ENCODE measurements around the gene LHPP.

The LHPP gene

DNA sequence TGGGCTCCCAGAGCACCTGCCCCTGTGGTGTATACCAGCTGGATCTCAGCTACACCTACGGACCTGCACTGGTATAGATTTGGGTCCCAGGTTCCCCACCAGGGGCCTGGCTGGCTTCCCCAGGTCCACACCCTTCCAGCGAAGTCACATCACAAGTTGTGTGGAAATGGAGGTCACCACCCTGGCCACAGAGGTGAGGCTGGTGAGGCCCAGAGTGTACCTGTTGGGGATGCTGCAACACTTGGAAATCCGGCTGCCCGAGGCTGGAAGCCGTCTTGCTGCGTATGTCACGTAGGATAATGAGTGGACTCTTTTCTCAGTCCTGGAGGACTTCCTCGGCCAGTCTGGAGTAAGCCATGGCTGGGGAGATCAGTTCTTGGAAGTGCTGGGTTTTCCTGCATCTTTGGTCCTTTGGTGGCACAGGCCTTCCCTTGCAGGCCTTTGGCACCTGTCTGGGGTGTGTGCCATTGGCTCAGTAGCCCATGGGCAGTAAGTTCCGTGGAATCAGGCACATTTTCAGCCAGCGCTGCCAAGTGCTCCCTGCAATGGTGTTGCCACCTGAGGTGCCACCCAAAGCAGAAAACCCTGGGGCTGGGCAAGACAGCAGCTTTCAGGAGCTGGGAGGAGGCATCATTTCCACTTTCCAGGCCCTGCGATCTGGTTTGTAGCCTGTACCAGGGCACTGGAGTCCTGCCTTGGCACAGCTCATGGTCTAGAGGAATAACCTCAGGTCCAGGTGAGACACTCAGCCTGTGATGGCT, 97.9 kb downstream of the LHPP start:
- DNase-seq: no peak

DNA sequence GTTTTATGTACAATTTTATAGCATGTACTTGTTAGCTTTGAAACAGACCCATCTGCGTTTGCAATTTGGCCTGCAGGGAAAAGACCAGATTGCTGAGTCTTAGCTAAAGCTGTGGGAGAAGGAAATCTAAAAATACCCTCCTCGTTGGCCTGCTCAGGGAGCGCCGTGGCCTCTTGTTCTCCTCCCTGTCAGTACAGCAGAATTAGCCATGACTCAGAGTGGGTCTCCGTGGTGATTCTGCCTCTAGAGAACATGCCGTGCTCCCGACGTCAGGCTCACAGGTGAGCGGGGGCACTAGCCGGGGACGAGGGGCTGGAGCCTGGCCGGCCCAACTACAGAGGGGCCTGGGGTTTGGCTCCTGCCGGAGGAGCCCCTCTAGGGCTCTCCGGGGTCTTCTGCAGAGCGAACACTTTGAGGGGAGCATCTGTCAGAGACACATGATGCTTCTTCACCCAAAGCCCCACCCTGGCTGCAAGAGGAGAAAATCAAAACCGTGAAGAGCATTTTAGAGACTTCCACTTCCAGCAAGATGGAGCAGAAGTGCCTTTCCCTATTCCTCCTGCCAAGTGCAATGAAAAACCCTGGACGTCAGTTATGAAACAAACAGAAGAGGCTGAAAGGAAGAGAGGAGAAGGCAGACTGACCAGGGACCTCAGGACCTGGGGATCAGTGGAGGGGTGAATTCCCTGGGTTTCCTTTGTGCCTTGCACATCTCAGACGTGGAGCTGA, 98.9 kb downstream of the LHPP start:
- peak; percentile 25 for DNase-seq

DNA sequence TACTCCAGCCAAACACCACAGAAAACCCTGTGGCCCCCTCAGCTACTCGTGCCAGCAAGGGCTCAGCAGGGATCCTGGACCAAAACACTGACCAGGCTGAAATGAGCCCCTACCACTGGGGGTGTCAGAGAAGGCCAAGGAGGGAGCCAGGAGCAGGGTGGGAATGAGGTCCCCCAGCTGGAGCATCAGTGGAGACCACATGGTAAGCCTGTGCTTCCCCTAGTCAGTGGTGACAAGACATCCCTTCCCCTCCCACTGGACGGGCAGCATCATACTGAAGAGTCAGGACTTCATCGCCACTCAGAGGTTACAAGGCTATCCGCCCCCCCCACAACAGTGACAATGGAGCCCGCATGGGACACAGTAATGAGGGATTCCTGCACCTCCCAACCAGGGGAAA, 99.6 kb downstream of the LHPP start:
- no peak for DNase-seq

DNA sequence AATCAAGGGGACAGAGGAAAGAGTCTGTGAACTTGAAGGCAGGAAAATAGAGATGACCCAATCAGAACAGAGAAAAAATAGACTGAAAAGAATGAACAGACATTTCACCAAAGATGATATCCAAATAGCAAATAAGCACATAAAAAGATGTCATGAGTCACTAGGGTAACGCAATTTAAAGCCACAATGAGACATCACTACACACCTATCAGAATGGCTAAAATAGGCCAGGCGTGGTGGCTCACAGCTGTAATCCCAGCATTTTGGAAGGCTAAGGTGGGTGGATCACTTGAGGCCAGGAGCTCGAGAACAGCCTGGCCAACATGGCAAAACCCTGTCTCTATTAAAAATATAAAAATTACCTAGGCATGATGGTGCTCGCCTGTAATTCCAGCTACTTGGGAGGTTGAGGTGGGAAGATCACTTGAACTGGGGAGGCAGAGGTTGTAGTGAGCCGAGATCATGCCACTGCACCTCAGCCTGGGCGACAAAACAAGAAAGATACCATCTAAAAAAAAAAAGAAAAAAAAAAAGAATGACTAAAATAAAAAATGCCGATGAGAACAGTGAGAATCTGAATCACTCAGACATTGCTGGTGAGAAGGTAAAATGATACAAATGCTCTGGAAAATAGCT, 100.9 kb downstream of the LHPP start:
- no peak for DNase-seq

DNA sequence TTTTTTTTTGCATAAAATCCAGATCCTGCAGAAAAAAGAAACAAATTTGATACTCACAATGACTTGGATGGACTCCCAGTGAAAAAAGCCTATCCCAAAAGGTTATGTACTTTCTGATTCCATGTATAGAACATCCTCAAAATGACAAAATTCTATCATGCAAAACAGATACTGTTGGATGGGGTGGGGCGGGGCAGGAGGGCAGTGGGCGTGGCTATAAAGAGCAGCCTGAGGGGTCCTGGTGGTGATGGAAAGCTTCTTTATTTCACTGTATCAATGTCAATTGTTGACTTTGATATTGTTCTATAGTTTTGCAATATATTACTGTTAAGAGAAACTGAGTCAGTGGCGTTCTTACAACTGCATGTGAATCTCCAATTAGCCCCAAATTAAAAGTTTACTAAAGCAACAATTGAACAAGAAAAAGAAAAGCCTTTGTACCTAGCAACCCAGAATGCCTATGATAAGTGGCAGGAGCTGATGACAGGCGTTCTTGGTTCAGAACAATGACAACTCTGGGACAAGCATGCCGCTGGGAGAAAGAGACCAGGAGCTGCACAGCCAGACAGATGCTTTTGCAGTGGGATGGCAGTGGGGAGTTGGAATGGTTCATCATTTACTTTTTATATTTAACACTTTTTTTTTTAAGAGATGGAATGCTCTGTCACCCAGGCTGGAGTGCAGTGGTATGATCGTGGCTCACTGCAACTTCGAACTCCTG, 101.9 kb downstream of the LHPP start:
- no peak for DNase-seq

DNA sequence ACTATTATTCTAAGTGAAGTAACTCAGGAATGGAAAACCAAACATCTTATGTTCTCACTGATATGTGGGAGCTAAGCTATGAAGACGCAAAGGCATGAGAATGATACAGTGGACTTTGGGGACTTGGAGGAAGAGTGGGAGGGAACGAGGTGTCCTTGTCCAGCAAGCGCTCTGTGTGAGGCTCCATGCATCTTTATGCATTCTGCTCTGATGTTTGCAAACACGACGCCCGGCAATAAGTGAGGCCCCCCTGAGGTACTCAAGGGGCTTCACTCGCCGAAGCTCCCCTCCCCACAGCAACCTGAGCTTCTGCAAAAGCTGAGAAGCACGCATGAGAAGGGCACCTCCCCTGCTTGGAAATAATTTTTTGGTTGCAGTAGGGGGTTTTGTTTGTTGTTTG, 103.3 kb downstream of the LHPP start:
- no peak for DNase-seq

DNA sequence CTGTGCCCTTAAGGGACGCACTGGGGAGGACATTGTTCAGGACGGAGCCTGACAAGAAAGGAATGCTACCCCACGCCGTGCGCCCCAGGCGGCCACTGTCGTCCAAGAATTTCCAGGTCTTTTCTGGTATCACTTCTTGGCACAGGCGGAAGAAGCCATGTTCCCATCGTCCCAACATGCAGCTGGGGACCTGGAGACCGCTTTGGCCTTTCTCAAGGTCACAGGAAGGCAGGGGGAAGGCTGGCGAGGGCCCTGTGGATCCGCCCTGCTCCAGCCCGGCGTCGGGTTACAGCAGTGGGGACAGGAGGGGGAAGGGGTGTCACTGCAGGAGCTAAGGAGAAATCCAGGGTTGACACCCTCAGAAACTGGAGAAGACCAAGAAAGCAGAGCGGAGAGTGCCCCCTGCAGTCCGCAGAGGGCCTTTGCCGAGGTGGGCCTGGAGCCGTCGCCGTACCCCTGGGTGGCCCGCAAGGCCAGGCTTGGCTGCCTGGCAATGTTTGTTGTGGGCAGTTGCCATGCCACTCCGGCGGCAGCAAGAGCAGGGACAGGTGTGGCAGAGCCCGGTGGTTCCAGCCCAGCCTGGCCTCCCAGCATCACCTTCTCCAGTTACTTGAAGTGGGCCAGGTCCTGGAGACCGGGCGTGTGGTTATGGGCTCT, 104.1 kb downstream of the LHPP start:
- DNase-seq: no peak

DNA sequence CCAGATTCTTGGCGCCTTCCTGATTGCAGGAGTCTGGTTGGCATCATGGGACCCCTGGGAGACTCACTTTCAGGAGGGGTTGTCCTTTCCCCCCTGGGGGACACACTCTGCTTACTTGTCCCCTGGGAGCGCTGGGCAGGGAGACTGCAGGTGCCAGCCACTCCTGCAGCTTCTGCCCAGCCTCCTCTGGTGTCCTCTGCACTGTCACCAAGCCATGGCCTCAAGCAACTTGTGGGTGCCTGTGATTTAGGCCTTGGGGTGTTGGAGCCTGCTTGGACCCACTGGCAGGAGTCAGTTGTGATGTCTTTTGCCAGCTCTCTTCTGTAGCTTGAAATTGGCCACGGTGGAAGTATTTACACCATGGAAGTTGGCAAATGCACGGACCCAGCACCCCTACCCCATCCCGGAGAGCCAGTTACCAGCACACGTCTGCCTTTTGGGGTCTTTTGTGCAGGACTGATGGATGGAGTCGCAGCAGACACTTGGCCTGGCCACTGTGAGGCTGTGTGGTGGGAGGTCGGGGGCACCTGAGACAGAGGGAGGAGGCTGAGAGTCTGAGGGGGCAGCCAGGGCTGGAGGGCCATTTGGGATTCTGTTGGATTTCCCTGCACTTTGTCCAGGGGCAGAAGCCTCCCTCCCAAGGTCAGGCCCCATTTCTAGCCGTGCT, 104.7 kb downstream of the LHPP start:
- DNase-seq: no peak

DNA sequence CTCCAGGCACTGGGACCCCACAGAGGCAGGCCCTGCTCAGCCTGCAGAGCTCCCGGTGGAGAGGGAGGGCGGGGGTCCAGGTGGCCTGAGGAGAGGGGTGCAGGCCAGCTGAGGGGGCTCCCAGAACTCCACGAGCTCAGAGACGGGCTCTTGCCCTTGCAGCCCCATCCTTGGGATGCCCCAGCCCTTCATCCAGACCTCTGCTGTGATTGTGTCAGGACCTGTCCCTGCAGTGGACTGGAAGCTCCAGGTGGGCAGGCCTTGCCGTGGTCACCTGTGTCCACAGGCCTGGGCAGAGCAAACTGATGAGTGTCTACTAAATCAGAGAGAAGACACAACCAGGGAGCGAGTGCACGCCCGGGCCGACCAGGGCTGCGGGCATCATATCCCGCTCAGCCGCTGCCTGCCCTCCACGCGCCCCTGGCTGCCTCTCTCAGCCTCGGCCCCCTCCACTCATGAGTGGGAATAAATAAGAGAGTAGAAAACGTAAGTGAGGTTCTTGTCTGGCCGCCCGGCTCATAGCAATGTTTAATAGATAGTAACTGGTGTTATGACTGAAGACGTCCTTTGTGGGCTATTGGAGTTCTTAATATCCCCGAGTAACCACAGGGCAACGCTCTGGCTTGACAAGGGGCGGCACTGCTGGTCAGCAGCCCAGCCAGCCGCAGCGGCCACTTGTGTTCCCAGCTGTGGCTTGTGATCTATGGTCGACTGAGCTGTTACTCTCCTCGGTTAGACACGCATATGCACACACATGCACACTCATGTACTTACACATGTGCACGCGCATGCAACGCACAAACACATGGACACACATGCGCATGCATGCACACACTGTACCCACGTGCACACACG, 105.6 kb downstream of the LHPP start:
- no peak for DNase-seq

DNA sequence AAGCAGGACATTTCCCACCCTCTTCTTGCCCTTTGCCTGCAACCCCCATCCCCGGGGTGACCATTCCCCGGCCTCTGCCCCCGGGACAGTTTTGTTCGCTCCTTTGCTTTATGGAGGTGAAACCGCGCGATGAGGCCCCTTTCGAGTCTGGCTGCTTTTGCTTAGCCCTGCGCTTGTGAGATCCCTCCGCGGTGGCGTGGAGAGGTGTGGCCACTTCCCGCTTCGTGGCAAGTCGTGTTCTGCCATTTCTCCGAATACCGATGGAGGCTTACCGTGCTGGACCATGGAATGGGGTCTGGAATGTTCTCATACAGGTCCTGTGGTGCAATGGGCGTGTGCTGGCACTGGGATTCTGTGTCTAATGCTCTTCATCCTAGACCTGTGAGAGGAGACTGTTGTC, 106.7 kb downstream of the LHPP start:
- DNase-seq: no peak

DNA sequence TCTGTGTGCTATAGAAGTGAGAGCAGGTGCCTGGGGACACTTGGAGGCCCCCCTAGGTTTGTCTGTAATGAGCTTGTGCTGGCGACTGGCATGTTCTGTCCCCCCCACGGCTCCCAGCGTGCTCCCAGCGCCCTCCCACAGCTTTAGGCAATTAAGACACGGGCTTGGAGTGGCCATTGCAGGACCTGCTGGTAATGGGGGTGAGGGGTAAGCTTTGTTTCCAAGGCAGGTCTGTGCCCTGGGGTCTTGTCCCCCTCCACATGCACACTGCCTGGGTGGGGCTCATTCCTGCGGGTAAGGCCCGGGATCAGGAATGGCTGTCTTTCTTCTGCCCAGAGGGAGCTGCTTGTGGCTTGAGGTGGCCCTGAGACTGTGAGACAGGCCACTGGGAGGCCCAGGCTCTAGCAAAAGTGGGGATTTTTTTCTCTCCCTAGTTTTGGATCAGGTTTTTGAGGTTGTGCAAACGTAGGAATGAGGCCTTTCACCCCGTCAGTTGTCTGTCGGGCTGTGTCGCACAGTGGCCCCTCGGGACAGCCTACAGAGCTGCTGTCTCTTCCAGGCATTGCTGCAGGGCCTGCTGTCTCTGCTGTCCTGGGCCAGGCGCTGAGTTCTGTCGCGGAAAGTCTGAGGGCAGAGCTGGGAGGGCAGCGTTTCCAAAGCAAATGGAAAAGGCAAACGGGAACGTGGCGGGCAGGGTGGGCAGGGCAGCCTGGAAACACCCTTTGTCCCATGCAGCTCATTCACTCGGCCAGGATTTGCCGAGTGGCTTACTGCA, 107.4 kb downstream of the LHPP start:
- no peak for DNase-seq

DNA sequence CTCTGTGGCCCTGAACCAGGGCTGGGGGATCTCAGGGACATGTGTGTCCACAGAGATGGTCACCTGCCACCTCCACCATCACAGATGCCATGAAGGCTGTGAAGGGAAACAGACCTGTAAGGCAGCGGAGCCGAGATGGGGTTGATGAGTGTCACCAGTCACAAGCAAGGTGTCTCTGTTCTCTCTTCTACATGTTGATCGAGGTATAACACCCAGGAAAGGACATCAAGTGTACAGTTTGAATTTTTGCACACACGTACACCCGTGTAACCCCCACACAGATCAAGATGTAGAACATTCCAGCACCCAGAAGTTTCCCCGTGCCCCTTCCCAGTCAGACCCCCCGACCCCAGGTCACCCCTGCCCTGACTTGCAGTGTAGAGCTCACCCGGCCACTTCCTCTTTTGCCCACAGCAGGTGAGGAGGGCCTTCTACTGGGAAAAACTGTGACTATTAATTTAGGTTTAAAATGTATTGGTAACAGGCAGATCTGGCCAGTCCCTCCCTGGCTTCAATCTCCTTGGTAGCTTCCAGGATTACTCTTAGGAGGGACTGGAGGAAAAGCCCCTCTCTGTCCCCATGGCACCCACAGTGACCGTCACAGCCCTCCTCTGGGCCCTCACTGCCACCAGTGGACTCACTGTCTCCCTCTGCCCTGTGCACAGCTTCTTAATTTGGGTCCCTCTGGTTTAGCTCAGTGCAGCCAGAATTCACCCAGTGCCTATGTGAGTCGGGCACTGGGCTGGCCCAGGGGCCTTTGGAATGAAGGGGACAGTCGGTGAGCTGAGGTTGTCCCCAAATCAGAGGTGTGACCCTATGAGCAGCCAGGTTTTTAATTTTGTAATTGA, 108.2 kb downstream of the LHPP start:
- DNase-seq: no peak

DNA sequence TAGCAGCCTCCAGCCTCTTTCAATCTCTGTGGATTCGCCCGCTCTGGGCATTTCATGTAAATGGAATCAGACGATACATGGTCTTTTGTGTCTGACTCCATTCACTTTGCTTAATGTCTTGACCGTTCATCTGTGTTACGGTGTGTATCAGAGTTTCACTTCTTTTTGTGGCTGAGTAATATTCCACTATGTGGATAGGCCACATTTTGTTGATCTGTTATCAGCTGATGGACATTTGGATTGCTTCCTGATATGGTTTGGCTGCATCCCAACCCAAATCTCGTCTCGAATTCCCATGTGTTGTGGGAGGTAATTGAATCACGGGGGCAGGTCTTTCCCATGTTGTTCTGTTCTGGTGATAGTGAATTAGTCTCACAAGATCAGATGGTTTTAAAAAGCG, 109.0 kb downstream of the LHPP start:
- no peak for DNase-seq

DNA sequence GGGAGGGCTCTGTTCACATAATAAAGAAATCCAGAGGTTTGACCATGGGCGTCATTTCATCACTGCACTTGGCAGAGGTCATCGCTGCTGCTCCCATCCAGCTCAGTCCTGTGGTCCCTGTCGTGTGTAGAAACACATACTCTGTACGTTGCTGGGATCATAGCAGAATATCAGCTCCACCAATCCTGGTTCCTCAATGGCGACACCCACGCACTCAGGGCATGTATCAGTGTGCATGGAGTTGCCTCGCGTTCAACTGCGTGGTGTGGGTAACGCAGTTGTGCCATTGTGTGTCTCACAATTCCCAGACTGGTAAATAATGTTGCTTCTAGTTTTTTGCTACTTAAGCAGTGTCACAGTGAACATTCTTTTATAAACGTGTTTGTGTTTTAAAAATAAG, 111.1 kb downstream of the LHPP start:
- DNase-seq: no peak

DNA sequence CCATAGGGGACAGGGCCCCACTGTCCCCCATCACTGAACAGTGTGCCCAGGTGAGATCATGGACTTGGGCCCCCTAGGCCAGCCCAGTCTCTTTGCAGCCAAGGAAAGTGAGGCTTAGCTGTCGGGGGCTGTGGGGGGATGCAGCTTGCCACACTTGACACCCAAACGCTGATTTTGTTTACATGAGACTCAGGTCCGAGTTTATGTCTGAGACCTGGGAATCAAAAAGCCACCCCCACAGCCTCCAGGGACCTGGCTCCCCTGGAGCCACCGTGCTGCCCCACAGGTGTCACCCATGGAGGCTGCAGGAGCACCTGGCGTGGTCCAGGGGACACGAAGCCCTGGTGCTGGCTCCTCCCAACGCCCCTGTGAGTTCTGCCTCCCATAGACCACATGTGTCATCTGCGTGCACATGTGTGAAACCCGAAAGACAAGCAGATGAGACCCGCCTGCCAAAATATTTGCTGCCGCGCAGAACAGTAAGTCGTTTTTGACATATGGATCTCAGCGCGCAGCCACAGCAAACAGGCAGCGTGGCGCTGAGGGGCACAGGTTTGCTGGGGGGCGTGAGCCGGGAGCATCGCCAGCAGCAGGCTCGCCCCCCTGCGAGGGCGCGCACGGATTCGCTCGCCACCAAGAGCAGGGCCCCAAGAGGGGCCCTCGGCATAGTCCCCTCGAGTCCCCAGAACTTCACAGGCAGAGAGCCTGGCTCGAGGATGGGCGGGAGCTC, 112.3 kb downstream of the LHPP start:
- no peak for DNase-seq

DNA sequence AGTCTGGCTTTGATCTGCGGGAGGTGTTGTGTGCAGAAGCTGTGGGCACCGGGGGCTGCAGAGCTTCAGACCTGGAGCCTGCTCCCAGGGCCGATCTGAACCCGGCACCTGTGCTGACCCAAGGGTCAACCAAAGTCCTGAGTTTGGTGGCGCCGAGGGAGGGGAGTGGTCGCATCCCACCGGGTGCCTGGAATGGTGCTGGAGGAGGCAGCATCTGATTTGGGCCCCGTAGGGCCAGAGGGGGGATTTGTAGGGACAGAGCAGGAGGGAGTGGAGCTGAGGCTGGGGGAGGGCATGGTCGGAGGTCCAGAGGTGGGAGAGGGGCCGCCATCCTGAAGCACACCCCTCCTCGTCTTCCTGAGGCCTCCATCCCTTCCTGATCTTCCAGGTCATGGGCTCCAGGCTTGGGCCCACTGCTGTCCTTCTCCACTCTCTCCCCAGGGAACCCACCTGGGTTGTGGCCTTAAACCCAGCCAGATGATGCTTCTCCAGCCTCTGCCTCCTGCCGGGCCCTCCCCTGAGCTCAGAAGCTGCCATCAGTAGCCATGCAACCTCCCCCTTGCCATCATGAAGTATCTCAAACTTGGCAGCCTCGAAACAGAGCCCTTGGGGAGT, 112.9 kb downstream of the LHPP start:
- no peak for DNase-seq

DNA sequence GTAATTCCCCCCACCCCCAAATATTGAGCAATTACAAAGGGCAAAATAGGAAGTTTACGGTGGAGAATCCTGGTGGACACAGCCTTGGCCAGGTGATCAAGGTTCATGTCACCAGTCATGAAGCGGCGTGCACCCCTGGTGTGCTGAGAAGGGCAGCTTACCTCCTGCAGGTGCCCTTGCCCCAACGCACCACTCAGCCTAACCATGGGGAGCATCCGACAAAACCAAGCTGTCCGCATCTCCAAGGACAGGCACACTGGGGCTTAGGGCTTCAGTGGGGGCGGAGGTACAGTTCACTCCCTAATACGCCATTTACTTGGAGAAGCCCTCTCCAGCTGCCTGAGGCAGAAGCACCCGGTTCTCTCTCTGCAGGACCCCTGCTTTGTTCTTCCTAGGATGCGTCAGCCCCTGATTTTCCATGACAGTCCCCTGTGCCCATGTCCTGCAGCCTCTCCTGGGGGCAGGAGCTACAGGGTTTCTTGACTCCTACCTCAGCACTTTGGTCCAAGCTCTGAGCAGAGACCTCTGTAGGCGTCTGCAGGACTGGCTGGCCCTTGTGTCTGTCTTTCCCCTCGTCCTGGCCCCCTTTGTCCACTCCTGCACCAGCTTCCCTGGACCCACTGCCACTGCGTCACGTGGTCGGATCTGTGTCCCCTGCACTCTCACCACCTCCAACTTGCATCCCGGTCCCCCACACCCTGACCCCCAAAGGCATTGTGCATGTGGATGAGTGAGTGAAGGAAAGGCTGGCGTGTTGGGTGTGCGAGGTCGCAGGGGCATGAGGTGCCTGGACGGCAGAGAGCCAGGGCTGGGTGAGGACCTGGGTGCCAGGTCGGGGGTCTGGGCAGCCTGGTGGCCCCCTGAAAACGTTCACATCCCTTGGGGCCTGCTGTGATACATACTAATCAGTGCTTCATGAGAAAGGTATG, 113.7 kb downstream of the LHPP start:
- no peak for DNase-seq
